H9 (cell line): ENCODE data around the gene IL25. TPM values are rescaled to one million over a fixed set of nuclear protein-coding genes. Genes with fewer than 3 reads are reported as not detected.
A peak's percentile ranks its signal among the peaks of the same experiment; 100 is the strongest.

ENCODE experiments used
- DNase-seq: peaks from one replicate; pipeline ENCODE4 v3.0.0-alpha.2; 2017
- H2AFZ ChIP-seq: one replicate; pipeline ENCODE4 v1.6.1; 2013; ENCODE audit warnings: mild to moderate bottlenecking, low read length, control low read depth, moderate library complexity
- H2AK5ac ChIP-seq: 2 replicates; pipeline ENCODE4 v1.6.1; 2013; ENCODE audit warnings: low read length, control low read depth, mixed read lengths; ENCODE audit not compliant: insufficient read length
- H2BK120ac ChIP-seq: one replicate; pipeline ENCODE4 v1.6.1; 2013; ENCODE audit warnings: low read depth, mild to moderate bottlenecking, low read length, control low read depth, inconsistent platforms; ENCODE audit not compliant: poor library complexity, severe bottlenecking
- H2BK12ac ChIP-seq: 2 replicates; pipeline ENCODE4 v1.6.1; 2013; ENCODE audit warnings: low read length, control low read depth, mixed read lengths, low read depth; ENCODE audit not compliant: insufficient read length
- H2BK15ac ChIP-seq: 2 replicates; pipeline ENCODE4 v1.6.1; 2013; ENCODE audit warnings: low read depth, low read length, control low read depth
- H2BK20ac ChIP-seq: one replicate; pipeline ENCODE4 v1.6.1; 2013; ENCODE audit warnings: low read depth, mild to moderate bottlenecking, low read length, control low read depth, inconsistent platforms; ENCODE audit not compliant: poor library complexity, severe bottlenecking
- H2BK5ac ChIP-seq: 2 replicates; pipeline ENCODE4 v1.6.1; 2013; ENCODE audit warnings: low read length, control low read depth, mixed read lengths; ENCODE audit not compliant: insufficient read length
- H3K14ac ChIP-seq: 2 replicates; pipeline ENCODE4 v1.6.1; 2013; ENCODE audit warnings: low read length, control low read depth; ENCODE audit not compliant: insufficient read depth
- H3K18ac ChIP-seq: 2 replicates; pipeline ENCODE4 v1.6.1; 2013; ENCODE audit warnings: low read depth, mild to moderate bottlenecking, mixed read lengths, low read length, control low read depth; ENCODE audit not compliant: insufficient read length
- H3K23ac ChIP-seq: 2 replicates; pipeline ENCODE4 v1.6.1; 2013; ENCODE audit warnings: low read length, control low read depth, mixed read lengths, low read depth; ENCODE audit not compliant: insufficient read length
- H3K23me2 ChIP-seq: 2 replicates; pipeline ENCODE4 v1.6.1; 2013; ENCODE audit warnings: low read depth, mild to moderate bottlenecking, mixed read lengths, low read length, control low read depth; ENCODE audit not compliant: insufficient read length, poor library complexity, severe bottlenecking
- H3K27ac ChIP-seq: 2 replicates; pipeline ENCODE4 v1.5.1; 2013; ENCODE audit warnings: low read length, control low read depth, mixed read lengths, low read depth; ENCODE audit not compliant: insufficient read length
- H3K27me3 ChIP-seq: 2 replicates; pipeline ENCODE4 v1.6.1; 2013; ENCODE audit warnings: low read length, control low read depth, inconsistent platforms; ENCODE audit not compliant: insufficient read depth
- H3K4ac ChIP-seq: 2 replicates; pipeline ENCODE4 v1.6.1; 2013; ENCODE audit warnings: low read depth, mild to moderate bottlenecking, control low read depth, inconsistent platforms, low read length, moderate library complexity
- H3K4me1 ChIP-seq: 2 replicates; pipeline ENCODE4 v1.6.1; 2013; ENCODE audit warnings: low read length, control low read depth, inconsistent platforms; ENCODE audit not compliant: insufficient read depth
- H3K4me2 ChIP-seq: 2 replicates; pipeline ENCODE4 v1.6.1; 2013; ENCODE audit warnings: low read length, control low read depth, mixed read lengths; ENCODE audit not compliant: insufficient read length, insufficient read depth
- H3K56ac ChIP-seq: 2 replicates; pipeline ENCODE4 v1.6.1; 2013; ENCODE audit warnings: low read depth, mild to moderate bottlenecking, mixed read lengths, low read length, control low read depth; ENCODE audit not compliant: insufficient read length
- H3K79me1 ChIP-seq: 2 replicates; pipeline ENCODE4 v1.6.1; 2013; ENCODE audit warnings: low read depth, mild to moderate bottlenecking, moderate library complexity, low read length, control low read depth, inconsistent platforms; ENCODE audit not compliant: insufficient read depth, poor library complexity, severe bottlenecking
- H3K79me2 ChIP-seq: 2 replicates; pipeline ENCODE4 v1.6.1; 2013; ENCODE audit warnings: low read length, control low read depth, inconsistent platforms; ENCODE audit not compliant: insufficient read depth
- H3K9ac ChIP-seq: 2 replicates; pipeline ENCODE4 v1.6.1; 2013; ENCODE audit warnings: low read length, control low read depth, mixed read lengths; ENCODE audit not compliant: insufficient read length; ENCODE audit errors: extremely low read depth
- H3K9me3 ChIP-seq: one replicate; pipeline ENCODE4 v1.6.1; 2013; ENCODE audit warnings: low read depth, low read length, inconsistent platforms; ENCODE audit not compliant: control insufficient read depth
- H3T11ph ChIP-seq: one replicate; pipeline ENCODE4 v1.6.1; 2013; ENCODE audit warnings: mild to moderate bottlenecking, low read length, control low read depth, inconsistent platforms
- H4K20me1 ChIP-seq: one replicate; pipeline ENCODE4 v1.6.1; 2013; ENCODE audit not compliant: control insufficient read depth, insufficient read length, insufficient read depth
- H4K5ac ChIP-seq: 2 replicates; pipeline ENCODE4 v1.6.1; 2013; ENCODE audit warnings: low read depth, mild to moderate bottlenecking, mixed read lengths, low read length, control low read depth; ENCODE audit not compliant: insufficient read length
- H4K8ac ChIP-seq: replicated peaks from 2 replicates; pipeline ENCODE4 v1.6.1; 2013; ENCODE audit warnings: low read length, control low read depth, mixed read lengths, low read depth; ENCODE audit not compliant: insufficient read length
- H4K91ac ChIP-seq: 2 replicates; pipeline ENCODE4 v1.6.1; 2013; ENCODE audit warnings: low read depth, mild to moderate bottlenecking, moderate library complexity, mixed read lengths, low read length, control low read depth; ENCODE audit not compliant: insufficient read length
- H3K27ac Mint-ChIP-seq, 3 experiments: 2 replicates in 2 of 3; 3 replicates in 1 of 3; pipeline ENCODE4 v1.8.0; 2020 to 2021; ENCODE audit warnings: mixed read lengths in 3 of 3, mild to moderate bottlenecking in 1 of 3, moderate library complexity in 1 of 3
- H3K27me3 Mint-ChIP-seq: 2 replicates; pipeline ENCODE4 v1.8.0; 2021; ENCODE audit warnings: low read depth, mild to moderate bottlenecking, moderate library complexity, mixed read lengths
- H3K36me3 Mint-ChIP-seq, 3 experiments: 2 replicates in 2 of 3; 3 replicates in 1 of 3; pipeline ENCODE4 v1.8.0; 2020 to 2021; ENCODE audit warnings: low read depth in 3 of 3, mixed read lengths in 3 of 3; ENCODE audit not compliant: insufficient read depth in 1 of 3
- H3K4me1 Mint-ChIP-seq, 2 experiments: 2 replicates each; pipeline ENCODE4 v1.8.0; 2020; ENCODE audit warnings: mixed read lengths in 2 of 2
- H3K4me3 Mint-ChIP-seq, 2 experiments: 2 replicates in 1 of 2; 3 replicates in 1 of 2; pipeline ENCODE4 v1.8.0; 2020 to 2021; ENCODE audit warnings: mild to moderate bottlenecking in 2 of 2, mixed read lengths in 2 of 2, moderate library complexity in 1 of 2
- H3K9me3 Mint-ChIP-seq, 2 experiments: 2 replicates in 1 of 2; 3 replicates in 1 of 2; pipeline ENCODE4 v1.8.0; 2020; ENCODE audit warnings: mild to moderate bottlenecking in 2 of 2, mixed read lengths in 2 of 2, moderate library complexity in 1 of 2
- whole genome bisulfite sequencing: extraction: QIAGEN DNeasy Blood & Tissue Kit; methylation state at CpG from one replicate; pipeline ENCODE4 v1.1.7; 2013; ENCODE audit warnings: missing lambda C conversion rate, low lambda C conversion rate, mixed read lengths; ENCODE audit not compliant: insufficient read length; ENCODE audit errors: extremely low coverage; 5-methylcytosine and 5-hydroxymethylcytosine counted together
- total RNA-seq: library from RNA; stranded (reverse); gene quantifications from 2 replicates; pipeline ENCODE4 v1.2.1, GENCODE V29; 2021
- TF ChIP-seq, protein P1 (sequence below): fragments of 200-600 bp; sonication (generic); conservative IDR thresholded peaks from 3 replicates; pipeline ENCODE4 v1.8.0; 2021; ENCODE audit warnings: antibody characterized with exemption, mild to moderate bottlenecking

The IL25 gene
- total RNA-seq, 1 experiment from 2014 or later: not detected

DNA sequence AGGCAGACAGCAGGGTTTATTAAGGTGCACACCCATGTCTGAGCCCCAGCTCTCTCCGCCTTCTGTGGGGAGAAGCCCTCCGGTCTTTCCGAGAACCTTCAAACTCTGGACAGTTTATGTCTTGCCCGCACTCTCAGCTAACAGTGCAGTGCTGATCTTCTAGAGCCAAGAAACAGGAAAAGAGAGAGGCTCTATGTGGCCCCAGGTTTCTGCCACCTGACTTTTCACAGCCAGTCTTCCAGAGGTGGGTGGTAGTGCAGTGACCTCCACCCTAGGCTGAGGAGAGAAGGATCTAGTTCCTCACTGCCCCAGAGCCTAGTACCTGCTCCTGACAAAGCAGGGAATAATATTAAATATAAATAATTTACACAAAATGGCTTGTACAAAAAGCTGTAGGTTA lies 15.9 kb upstream of the IL25 start:
- no peak overlapping the region for H3K27ac ChIP-seq
- Mint-ChIP-seq H3K9me3 (no peaks in the 10 kb centered on the region), H3K4me1 (peaks cover 11 to 13% of the 10 kb centered on the region in 2 experiments), H3K27ac (no peak overlapping the region; a peak in 1 of 7 replicates), H3K36me3 (peaks cover 15 to 42% (median 35%) of the 10 kb centered on the region in 3 experiments), H3K27me3 (peaks cover 23% of the 10 kb centered on the region), H3K4me3 (no peak overlapping the region)
- peak; percentile 13 for DNase-seq
- H2BK5ac ChIP-seq: no peak overlapping the region
- 0 out of 2 replicates have a peak, but pooled peaks cover 2% of the 10 kb centered on the region for H3K4me1 ChIP-seq
- no peak overlapping the region for H3K9ac ChIP-seq
- no peak overlapping the region for H4K8ac ChIP-seq
- no CpG with 5 or more reads among the region's 4 CpGs for WGBS
- H2BK12ac ChIP-seq: no peak overlapping the region
- H3K79me1 ChIP-seq: no peaks in the 10 kb centered on the region
- peaks cover 4% of the 10 kb centered on the region for H3K23me2 ChIP-seq
- no peaks in the 10 kb centered on the region for H3K9me3 ChIP-seq
- H3K23ac ChIP-seq: no peak overlapping the region
- no peak overlapping the region for H2AK5ac ChIP-seq
- no peaks in the 10 kb centered on the region for H4K20me1 ChIP-seq
- TF ChIP-seq, protein P1, sequence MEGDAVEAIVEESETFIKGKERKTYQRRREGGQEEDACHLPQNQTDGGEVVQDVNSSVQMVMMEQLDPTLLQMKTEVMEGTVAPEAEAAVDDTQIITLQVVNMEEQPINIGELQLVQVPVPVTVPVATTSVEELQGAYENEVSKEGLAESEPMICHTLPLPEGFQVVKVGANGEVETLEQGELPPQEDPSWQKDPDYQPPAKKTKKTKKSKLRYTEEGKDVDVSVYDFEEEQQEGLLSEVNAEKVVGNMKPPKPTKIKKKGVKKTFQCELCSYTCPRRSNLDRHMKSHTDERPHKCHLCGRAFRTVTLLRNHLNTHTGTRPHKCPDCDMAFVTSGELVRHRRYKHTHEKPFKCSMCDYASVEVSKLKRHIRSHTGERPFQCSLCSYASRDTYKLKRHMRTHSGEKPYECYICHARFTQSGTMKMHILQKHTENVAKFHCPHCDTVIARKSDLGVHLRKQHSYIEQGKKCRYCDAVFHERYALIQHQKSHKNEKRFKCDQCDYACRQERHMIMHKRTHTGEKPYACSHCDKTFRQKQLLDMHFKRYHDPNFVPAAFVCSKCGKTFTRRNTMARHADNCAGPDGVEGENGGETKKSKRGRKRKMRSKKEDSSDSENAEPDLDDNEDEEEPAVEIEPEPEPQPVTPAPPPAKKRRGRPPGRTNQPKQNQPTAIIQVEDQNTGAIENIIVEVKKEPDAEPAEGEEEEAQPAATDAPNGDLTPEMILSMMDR: no peak
- H4K91ac ChIP-seq: no peak overlapping the region
- no peaks in the 10 kb centered on the region for H3K79me2 ChIP-seq
- H3K27me3 ChIP-seq: no peaks in the 10 kb centered on the region; the same call in 1 of the 2 replicates
- no peak overlapping the region for H3T11ph ChIP-seq
- H4K5ac ChIP-seq: no peak overlapping the region
- no peak overlapping the region for H3K14ac ChIP-seq
- no peak overlapping the region for H3K4ac ChIP-seq
- H3K56ac ChIP-seq: no peak overlapping the region
- no peak overlapping the region for H2BK15ac ChIP-seq
- H2BK120ac ChIP-seq: no peak overlapping the region
- no peak overlapping the region for H3K18ac ChIP-seq
- no peak overlapping the region for H3K4me2 ChIP-seq
- H2AFZ ChIP-seq: no peak overlapping the region
- H2BK20ac ChIP-seq: no peak overlapping the region
